CD14-positive monocyte (primary cell): ENCODE results near the gene TNFRSF4. TPM values are rescaled to one million over a fixed set of nuclear protein-coding genes. Genes with fewer than 3 reads are reported as not detected.
"Not testable (repeated sequence)": the region's sequence is repeated elsewhere in the genome, so short reads cannot be mapped to it uniquely, and the experiment has no call there.

Experiments used
- DNase-seq, 3 donors: peaks; one replicate each; pipeline ENCODE4 v3.0.0-alpha.2; 2011 to 2022
- H2AFZ ChIP-seq: 2 replicates; pipeline ENCODE4 v1.6.0; 2012; ENCODE audit warnings: mild to moderate bottlenecking, low read depth, low read length, inconsistent platforms; ENCODE audit not compliant: insufficient read depth, poor library complexity, severe bottlenecking
- H3K27ac ChIP-seq, 2 donors: 1 replicate in 1 of 2; 2 replicates in 1 of 2; pipeline ENCODE4 v1.5.1; 2012 to 2013; ENCODE audit warnings: low read length in 2 of 2, control low read depth in 1 of 2, inconsistent platforms in 1 of 2, low read depth in 1 of 2, mild to moderate bottlenecking in 1 of 2
- H3K27me3 ChIP-seq, 2 donors: one replicate each; pipeline versions ENCODE4 v1.6.0 to v1.6.1; 2011 to 2013; ENCODE audit warnings: low read length in 2 of 2; ENCODE audit not compliant: control insufficient read depth in 2 of 2, insufficient read depth in 2 of 2
- H3K36me3 ChIP-seq, 2 donors: replicated peaks in 1 of 2; 1 replicate in 1 of 2; 2 replicates in 1 of 2; pipeline versions ENCODE4 v1.5.1 to v1.6.1; 2012 to 2013; ENCODE audit warnings: low read length in 2 of 2, control low read depth in 1 of 2, inconsistent platforms in 1 of 2, mild to moderate bottlenecking in 1 of 2; ENCODE audit not compliant: insufficient read depth in 2 of 2, control insufficient read depth in 1 of 2
- H3K4me1 ChIP-seq, 2 donors: 1 replicate in 1 of 2; 2 replicates in 1 of 2; pipeline versions ENCODE4 v1.5.1 to v1.6.1; 2012 to 2013; ENCODE audit warnings: low read length in 2 of 2, control low read depth in 1 of 2, inconsistent platforms in 1 of 2, mild to moderate bottlenecking in 1 of 2, moderate library complexity in 1 of 2; ENCODE audit not compliant: insufficient read depth in 2 of 2, control insufficient read depth in 1 of 2
- H3K4me2 ChIP-seq: replicated peaks from 2 replicates; pipeline ENCODE3; 2012; ENCODE audit warnings: low read length, moderate library complexity, mild to moderate bottlenecking; ENCODE audit not compliant: poor library complexity, severe bottlenecking; ENCODE audit errors: extremely low read depth
- H3K4me3 ChIP-seq, 3 experiments: fragments of 200-600 bp in 1 of 3; sonication (generic) in 1 of 3; replicated peaks in 1 of 3; 1 replicate in 2 of 3; 2 replicates in 1 of 3; pipeline ENCODE4 v1.5.1; 2011 to 2013; ENCODE audit warnings: low read length in 3 of 3, mild to moderate bottlenecking in 3 of 3, control low read depth in 2 of 3, low read depth in 2 of 3, inconsistent platforms in 1 of 3, moderate library complexity in 1 of 3
- H3K79me2 ChIP-seq: 2 replicates; pipeline ENCODE4 v1.6.0; 2012; ENCODE audit warnings: mild to moderate bottlenecking, control low read depth, inconsistent platforms, low read length, moderate library complexity; ENCODE audit not compliant: insufficient read depth
- H3K9ac ChIP-seq: 2 replicates; pipeline ENCODE4 v1.6.0; 2017; ENCODE audit warnings: low read length, mild to moderate bottlenecking; ENCODE audit not compliant: insufficient read depth, poor library complexity, severe bottlenecking
- H3K9me3 ChIP-seq, 2 donors: replicated peaks in 1 of 2; 1 replicate in 1 of 2; 2 replicates in 1 of 2; pipeline versions ENCODE4 v1.5.1 to v1.6.1; 2012 to 2013; ENCODE audit warnings: low read length in 2 of 2, control low read depth in 1 of 2; ENCODE audit not compliant: control insufficient read depth in 1 of 2, insufficient read depth in 1 of 2
- H4K20me1 ChIP-seq: 2 replicates; pipeline ENCODE4 v1.6.0; 2012; ENCODE audit warnings: mild to moderate bottlenecking, low read length, control low read depth, moderate library complexity; ENCODE audit not compliant: insufficient read depth
- H3K27ac Mint-ChIP-seq, 7 donors: one replicate each; pipeline ENCODE4 v1.8.0; 2020; ENCODE audit warnings: mild to moderate bottlenecking in 7 of 7, mixed read lengths in 7 of 7, moderate library complexity in 6 of 7, inconsistent platforms in 2 of 7
- H3K27me3 Mint-ChIP-seq, 3 donors: one replicate each; pipeline ENCODE4 v1.8.0; 2021 to 2022; ENCODE audit warnings: low read depth in 3 of 3, mild to moderate bottlenecking in 3 of 3, mixed read lengths in 3 of 3, moderate library complexity in 3 of 3, inconsistent platforms in 1 of 3
- H3K36me3 Mint-ChIP-seq, 2 donors: one replicate each; pipeline ENCODE4 v1.8.0; 2020; ENCODE audit warnings: mixed read lengths in 2 of 2, inconsistent platforms in 1 of 2, mild to moderate bottlenecking in 1 of 2
- H3K4me1 Mint-ChIP-seq: one replicate; pipeline ENCODE4 v1.8.0; 2020; ENCODE audit warnings: mild to moderate bottlenecking, mixed read lengths
- H3K4me3 Mint-ChIP-seq, 2 donors: one replicate each; pipeline ENCODE4 v1.8.0; 2020; ENCODE audit warnings: mild to moderate bottlenecking in 2 of 2, mixed read lengths in 2 of 2, moderate library complexity in 1 of 2
- H3K9me3 Mint-ChIP-seq, 7 donors: one replicate each; pipeline ENCODE4 v1.8.0; 2020 to 2022; ENCODE audit warnings: mixed read lengths in 7 of 7, mild to moderate bottlenecking in 6 of 7, moderate library complexity in 6 of 7, inconsistent platforms in 2 of 7
- CTCF ChIP-seq: fragments of 200-600 bp; IDR thresholded peaks from one replicate; pipeline ENCODE4 v1.8.0; 2022; ENCODE audit warnings: antibody characterized with exemption, mild to moderate bottlenecking
- WGBS: methylation state at CpG from one replicate; pipeline ENCODE4 v1.1.5; 2013; ENCODE audit warnings: missing lambda C conversion rate; ENCODE audit not compliant: insufficient coverage; 5-methylcytosine and 5-hydroxymethylcytosine counted together
- intact Hi-C, 2 donors: fragments of 100-400 bp; cut with micrococcal nuclease; formaldehyde crosslinking; loops; one replicate each; pipeline versions ENCODE4 v1.15.0 to v1.15.1; 2023
- polyA plus RNA-seq, 3 donors: library from polyadenylated mRNA; depleted of rRNA in 1 of 3; unstranded in 2 of 3; stranded (reverse) in 1 of 3; fragments of 300-500 nt in 2 of 3; fragments of >200 nt in 1 of 3; fragmentation: Illumina TruSeq in 2 of 3; gene quantifications; 1 replicate in 2 of 3; 2 replicates in 1 of 3; pipeline ENCODE4 v1.2.3, GENCODE V29; 2012 to 2021

Gene TNFRSF4
- polyA plus RNA-seq, 3 donors = 0.05 TPM; not detected in 2

GRCh38 chr1:1176931-1177330 lies 37.0 kb downstream of the TNFRSF4 start:
- intact Hi-C loops = no loop called here
- TF ChIP-seq CTCF = no peak
- H3K36me3 Mint-ChIP-seq = no peaks in the 10 kb centered on the region
- H3K4me3 Mint-ChIP-seq = no peak overlapping the region
- H3K9me3 Mint-ChIP-seq = peaks cover 4 to 17% (median 7%) of the 10 kb centered on the region in 7 donors
- DNase-seq = no peak
- no peak overlapping the region for H3K27ac Mint-ChIP-seq
- no peaks in the 10 kb centered on the region for H3K4me1 Mint-ChIP-seq
- 85% methylated on average over 5 of the region's 7 CpGs for WGBS
- H3K9ac ChIP-seq = no peak overlapping the region
- H3K27me3 ChIP-seq = peaks cover 4 to 31% of the 10 kb centered on the region in 2 donors
- H3K4me2 ChIP-seq = no peak overlapping the region
- H3K9me3 ChIP-seq = peaks cover 0 to 6% of the 10 kb centered on the region in 2 donors
- no peaks in the 10 kb centered on the region for H3K79me2 ChIP-seq
- no peak overlapping the region for H2AFZ ChIP-seq
- no peaks in the 10 kb centered on the region for H3K36me3 ChIP-seq
- peaks cover 26 to 49% (median 31%) of the 10 kb centered on the region in 3 donors for H3K27me3 Mint-ChIP-seq
- H3K4me3 ChIP-seq = no peak overlapping the region
- no peaks in the 10 kb centered on the region for H3K4me1 ChIP-seq
- no peak overlapping the region for H3K27ac ChIP-seq
- H4K20me1 ChIP-seq = no peaks in the 10 kb centered on the region

GRCh38 chr1:1176063-1176761 lies 37.7 kb downstream of the TNFRSF4 start:
- H2AFZ ChIP-seq, H3K4me2 ChIP-seq, H3K79me2 ChIP-seq, intact Hi-C loops, H3K4me1 Mint-ChIP-seq, H3K27ac ChIP-seq, H3K4me3 ChIP-seq, H3K4me1 ChIP-seq, DNase-seq, H4K20me1 ChIP-seq, H3K27ac Mint-ChIP-seq, H3K36me3 ChIP-seq, H3K9ac ChIP-seq, H3K9me3 ChIP-seq, H3K36me3 Mint-ChIP-seq: not testable (repeated sequence)
- Mint-ChIP-seq H3K27me3 (peaks cover 26 to 50% (median 32%) of the 10 kb centered on the region in 3 donors), H3K4me3 (peak overlapping the region in 1 of 2 donors; percentile 30), H3K9me3 (peaks cover 4 to 15% (median 7%) of the 10 kb centered on the region in 7 donors)
- 72% methylated on average over 20 of the region's 22 CpGs for WGBS
- peaks cover 4 to 37% of the 10 kb centered on the region in 2 donors for H3K27me3 ChIP-seq
